Naive thymus-derived CD4-positive, alpha-beta T cell (primary cell): ENCODE data around the gene SYTL3. TPM values are rescaled to one million over a fixed set of nuclear protein-coding genes. Genes with fewer than 3 reads are reported as not detected.

ENCODE experiments used
- ATAC-seq: fragments of 150-1000 bp; cut with Tn5 transposase; 2 replicates; pipeline ENCODE4 v1.10.0; 2021; ENCODE audit warnings: mild to moderate bottlenecking, moderate library complexity
- CTCF ChIA-PET: fragments of 350-600 bp; sonication (Branson Sonifier 250); formaldehyde crosslinking; loops from one replicate; lab custom pipeline; 2021; ENCODE audit warnings: antibody characterized with exemption; lab: Charles Lee
- POLR2A ChIA-PET: fragments of 350-600 bp; sonication (Branson Sonifier 250); formaldehyde crosslinking; loops from one replicate; lab custom pipeline; 2021; ENCODE audit warnings: antibody characterized with exemption, inconsistent platforms; lab: Charles Lee
- DNase-seq, 9 donors: peaks; one replicate each; pipeline versions ENCODE4 v3.0.0 to v3.0.0-alpha.2; 2020 to 2022; ENCODE audit warnings: mixed read lengths in 1 of 9
- H3K27ac ChIP-seq: one replicate; pipeline ENCODE4 v1.7.0; 2013; ENCODE audit warnings: mild to moderate bottlenecking, low read depth, low read length, moderate library complexity
- H3K27me3 ChIP-seq, 2 donors: one replicate each; pipeline ENCODE4 v1.7.0; 2013; ENCODE audit warnings: low read length in 2 of 2, mild to moderate bottlenecking in 2 of 2, moderate library complexity in 2 of 2; ENCODE audit not compliant: control insufficient read depth in 2 of 2, insufficient read depth in 2 of 2
- H3K36me3 ChIP-seq, 3 experiments: 1 replicate in 2 of 3; 2 replicates in 1 of 3; pipeline ENCODE4 v1.7.0; 2013; ENCODE audit warnings: low read length in 3 of 3, mild to moderate bottlenecking in 3 of 3, moderate library complexity in 1 of 3; ENCODE audit not compliant: insufficient read depth in 3 of 3, control insufficient read depth in 2 of 3
- H3K4me1 ChIP-seq, 2 donors: one replicate each; pipeline ENCODE4 v1.7.0; 2013; ENCODE audit warnings: low read length in 2 of 2, mild to moderate bottlenecking in 2 of 2, moderate library complexity in 1 of 2; ENCODE audit not compliant: control insufficient read depth in 2 of 2, insufficient read depth in 2 of 2
- H3K4me3 ChIP-seq: 2 replicates; pipeline ENCODE4 v1.7.0; 2013; ENCODE audit warnings: mild to moderate bottlenecking, low read length
- H3K9me3 ChIP-seq, 3 experiments: 1 replicate in 2 of 3; 2 replicates in 1 of 3; pipeline ENCODE4 v1.7.0; 2013; ENCODE audit warnings: low read length in 3 of 3; ENCODE audit not compliant: control insufficient read depth in 2 of 3
- H3K27ac Mint-ChIP-seq, 9 donors: one replicate each; pipeline ENCODE4 v1.8.0; 2020 to 2022; ENCODE audit warnings: mixed read lengths in 9 of 9, mild to moderate bottlenecking in 8 of 9, moderate library complexity in 5 of 9, inconsistent platforms in 2 of 9
- H3K27me3 Mint-ChIP-seq, 5 donors: one replicate each; pipeline ENCODE4 v1.8.0; 2021 to 2022; ENCODE audit warnings: mixed read lengths in 5 of 5, mild to moderate bottlenecking in 1 of 5
- H3K36me3 Mint-ChIP-seq, 5 donors: one replicate each; pipeline ENCODE4 v1.8.0; 2020 to 2022; ENCODE audit warnings: mixed read lengths in 5 of 5, mild to moderate bottlenecking in 3 of 5, inconsistent platforms in 1 of 5
- H3K4me1 Mint-ChIP-seq, 7 donors: one replicate each; pipeline ENCODE4 v1.8.0; 2020 to 2022; ENCODE audit warnings: mixed read lengths in 7 of 7, mild to moderate bottlenecking in 3 of 7, inconsistent platforms in 1 of 7
- H3K4me3 Mint-ChIP-seq, 10 donors: one replicate each; pipeline ENCODE4 v1.8.0; 2020 to 2022; ENCODE audit warnings: mild to moderate bottlenecking in 10 of 10, mixed read lengths in 10 of 10, moderate library complexity in 6 of 10, inconsistent platforms in 2 of 10
- H3K9me3 Mint-ChIP-seq, 11 donors: one replicate each; pipeline ENCODE4 v1.8.0; 2020 to 2022; ENCODE audit warnings: mixed read lengths in 11 of 11, mild to moderate bottlenecking in 4 of 11, inconsistent platforms in 1 of 11, moderate library complexity in 1 of 11
- intact Hi-C, 2 donors: fragments of 100-400 bp; cut with micrococcal nuclease; formaldehyde crosslinking; loops; one replicate each; pipeline ENCODE4 v1.15.1; 2023
- polyA plus RNA-seq, 2 donors: library from polyadenylated mRNA; unstranded; fragments of 300-500 nt; fragmentation: Illumina TruSeq; gene quantifications; one replicate each; pipeline ENCODE4 v1.2.3, GENCODE V29; 2021
- total RNA-seq, 6 experiments: library from RNA in 5 of 6; stranded (reverse) in 5 of 6; gene quantifications; 1 replicate in 5 of 6; 2 replicates in 1 of 6; pipeline ENCODE4 v1.2.3 and lab custom pipeline; 2021 to 2026

SYTL3 gene
- total and polyA plus RNA-seq, 7 experiments from 2014 or later, result 13.4 to 67.0 (median 29.5) TPM

DNA sequence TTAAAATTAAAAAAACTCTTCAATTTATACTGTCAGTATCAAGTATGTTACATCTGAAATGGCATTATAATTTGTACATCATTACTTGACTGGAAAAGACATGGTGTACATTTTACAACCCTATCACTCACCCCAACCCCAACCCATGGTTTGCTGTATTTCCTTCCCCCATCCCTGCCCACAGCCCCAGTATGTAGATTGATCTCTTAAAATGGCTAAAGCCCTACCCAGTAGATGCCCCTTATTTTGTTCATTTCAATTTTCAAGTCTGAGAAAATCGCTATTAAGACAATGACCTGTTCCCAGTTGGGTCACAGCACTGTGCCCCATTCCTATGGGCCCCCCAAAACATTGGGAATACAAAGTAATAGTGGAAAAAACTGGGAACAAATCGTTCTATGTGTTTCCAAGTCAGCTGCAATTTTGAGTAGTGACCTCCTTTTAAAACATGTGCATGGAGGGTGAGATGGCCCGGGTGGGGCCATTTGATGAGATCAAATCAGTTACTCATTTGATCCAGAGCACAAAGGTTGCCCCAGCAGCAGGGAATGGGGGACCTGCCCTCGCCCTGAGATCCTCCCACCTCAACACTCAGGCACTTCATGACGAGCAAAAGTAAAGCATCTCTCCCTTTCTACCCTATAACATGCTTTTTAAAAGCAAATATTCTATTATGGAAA is 156.0 kb downstream of the SYTL3 start:
- H3K4me1 ChIP-seq, result peaks cover 82 to 93% of the 10 kb centered on the region in 2 donors
- intact Hi-C loops, result loop anchor here (1.0 to 2.0 kb wide), 2 partner anchors 8 to 13 kb away; partner anchors contain the start of gene EZR (in 1 of the 2)
- no peaks in the 10 kb centered on the region for H3K27me3 ChIP-seq
- Mint-ChIP-seq H3K9me3 (peaks cover 0 to 5% (median 0%) of the 10 kb centered on the region in 11 donors), H3K4me1 (peaks cover 57 to 98% (median 92%) of the 10 kb centered on the region in 7 donors), H3K27ac (peak overlapping the region in 8 of 9 donors; percentile 49 to 90 (median 74)), H3K27me3 (no peaks in the 10 kb centered on the region), H3K36me3 (peaks cover 7 to 45% (median 23%) of the 10 kb centered on the region in 5 donors), H3K4me3 (peak overlapping the region; percentile 4 to 69 (median 30))
- DNase-seq, result no peak
- no peaks in the 10 kb centered on the region for H3K9me3 ChIP-seq
- no peak for ATAC-seq
- no peak overlapping the region for H3K4me3 ChIP-seq
- ChIA-PET POLR2A (interaction anchor here (0.6 to 1.3 kb wide), 4 partner anchors 8 to 180 kb away, joined by 4 to 6 read pairs (median 4); no protein-coding TSS in a partner anchor), CTCF (interaction anchor here (0.6 kb wide), 2 partner anchors 30 to 114 kb away, joined by 3 read pairs; no protein-coding TSS in a partner anchor)
- H3K27ac ChIP-seq, result no peak overlapping the region
- peaks cover 0 to 14% (median 11%) of the 10 kb centered on the region in 3 experiments for H3K36me3 ChIP-seq

DNA sequence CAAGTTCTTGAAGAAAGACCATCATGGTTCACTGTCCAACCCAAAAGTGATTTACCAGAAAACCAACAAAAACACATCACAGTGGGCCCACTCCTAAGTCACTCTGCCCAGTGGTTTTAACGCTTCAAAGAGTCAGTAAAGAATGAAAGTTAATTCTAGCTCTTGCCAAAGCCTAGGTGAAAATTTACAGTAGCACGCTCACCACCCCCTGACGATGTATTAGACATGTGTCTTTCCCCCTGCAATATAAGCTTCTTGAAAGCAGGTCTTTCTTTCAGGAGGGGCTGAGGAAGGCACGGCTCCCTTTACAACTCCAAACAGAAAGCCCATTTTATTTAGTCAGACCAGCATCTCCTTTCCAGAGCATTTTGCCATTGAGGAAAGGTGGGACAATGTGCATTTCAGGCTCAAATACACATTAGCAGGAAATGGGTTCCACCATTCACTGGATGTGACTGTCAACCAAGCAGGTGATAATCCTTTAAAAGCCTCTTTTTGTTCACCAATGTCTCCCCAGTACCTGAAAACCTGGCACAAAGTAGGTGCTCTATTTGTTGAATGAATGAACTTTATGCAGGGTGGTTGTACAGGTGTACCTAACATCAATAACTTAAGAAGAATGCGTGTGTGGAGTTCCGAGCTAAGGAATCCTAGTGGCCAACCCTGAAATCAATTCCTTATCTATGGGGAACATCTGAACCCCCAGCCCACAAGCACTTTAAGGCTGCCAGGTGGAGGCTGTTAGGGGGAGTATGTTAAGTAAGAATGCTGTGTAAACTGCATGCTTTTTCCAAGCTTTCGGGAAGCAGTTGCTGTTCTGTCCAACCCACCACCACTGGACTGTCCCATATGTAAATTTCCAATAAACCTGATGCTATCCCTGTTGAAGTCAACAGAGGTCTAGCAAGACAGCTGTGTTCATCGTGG is 157.9 kb downstream of the SYTL3 start:
- no peaks in the 10 kb centered on the region for H3K9me3 ChIP-seq
- H3K4me3 Mint-ChIP-seq, result peak overlapping the region in 8 of 10 donors; percentile 5 to 61 (median 24)
- H3K4me1 ChIP-seq, result peaks cover 74 to 93% of the 10 kb centered on the region in 2 donors
- H3K36me3 Mint-ChIP-seq, result peaks cover 9 to 49% (median 24%) of the 10 kb centered on the region in 5 donors
- H3K27ac ChIP-seq, result no peak overlapping the region
- H3K27me3 ChIP-seq, result no peaks in the 10 kb centered on the region
- ChIA-PET POLR2A (interaction anchor here (0.6 to 3.3 kb wide), 7 partner anchors 10 to 75 kb away, joined by 3 to 24 read pairs (median 3); partner anchors contain the start of gene EZR), CTCF (no interaction called here)
- peaks cover 0 to 11% (median 11%) of the 10 kb centered on the region in 3 experiments for H3K36me3 ChIP-seq
- H3K4me3 ChIP-seq, result no peak overlapping the region
- intact Hi-C loops, result no loop called here
- peak overlapping the region in 6 of 9 donors; percentile 54 to 73 (median 60) for H3K27ac Mint-ChIP-seq
- H3K4me1 Mint-ChIP-seq, result peaks cover 60 to 98% (median 96%) of the 10 kb centered on the region in 7 donors
- no peaks in the 10 kb centered on the region for H3K27me3 Mint-ChIP-seq
- ATAC-seq, result no peak
- DNase-seq, result no peak
- peaks cover 0 to 5% (median 0%) of the 10 kb centered on the region in 11 donors for H3K9me3 Mint-ChIP-seq

DNA sequence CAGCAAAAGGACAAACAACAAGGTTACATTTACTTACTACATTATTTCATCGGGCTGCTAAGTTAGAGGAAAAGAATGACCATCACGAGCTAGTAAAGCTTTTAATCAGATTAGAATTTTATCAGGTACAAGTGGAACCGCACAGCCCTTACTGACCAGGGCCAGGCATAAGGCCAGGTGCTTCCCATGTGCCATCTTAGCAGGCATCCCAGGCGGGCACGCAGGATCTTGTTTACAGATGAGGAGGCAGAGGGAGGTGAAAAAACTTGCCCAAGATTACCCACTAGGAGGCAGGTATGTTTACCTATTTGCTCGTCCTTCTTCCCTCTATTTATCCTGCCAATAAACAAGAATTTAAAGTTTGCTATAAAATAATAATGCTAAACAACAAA is 158.6 kb downstream of the SYTL3 start:
- DNase-seq, result no peak
- no peak overlapping the region for H3K27ac ChIP-seq
- H3K4me3 Mint-ChIP-seq, result peak overlapping the region in 7 of 10 donors; percentile 5 to 50 (median 35)
- H3K9me3 ChIP-seq, result no peaks in the 10 kb centered on the region
- ATAC-seq, result no peak
- peaks cover 0 to 6% (median 0%) of the 10 kb centered on the region in 11 donors for H3K9me3 Mint-ChIP-seq
- POLR2A ChIA-PET, result interaction anchor here (0.6 to 3.3 kb wide), 6 partner anchors 9 to 74 kb away, joined by 3 to 24 read pairs (median 4); no protein-coding TSS in a partner anchor
- CTCF ChIA-PET, result no interaction called here
- H3K36me3 ChIP-seq, result peaks cover 0 to 11% (median 11%) of the 10 kb centered on the region in 3 experiments
- peaks cover 62 to 100% (median 97%) of the 10 kb centered on the region in 7 donors for H3K4me1 Mint-ChIP-seq
- H3K27me3 Mint-ChIP-seq, result no peaks in the 10 kb centered on the region
- H3K36me3 Mint-ChIP-seq, result peaks cover 14 to 54% (median 29%) of the 10 kb centered on the region in 5 donors
- H3K27ac Mint-ChIP-seq, result peak overlapping the region in 7 of 9 donors; percentile 23 to 81 (median 62)
- H3K4me3 ChIP-seq, result no peak overlapping the region
- peaks cover 76 to 94% of the 10 kb centered on the region in 2 donors for H3K4me1 ChIP-seq
- H3K27me3 ChIP-seq, result no peaks in the 10 kb centered on the region
- intact Hi-C loops, result no loop called here

DNA sequence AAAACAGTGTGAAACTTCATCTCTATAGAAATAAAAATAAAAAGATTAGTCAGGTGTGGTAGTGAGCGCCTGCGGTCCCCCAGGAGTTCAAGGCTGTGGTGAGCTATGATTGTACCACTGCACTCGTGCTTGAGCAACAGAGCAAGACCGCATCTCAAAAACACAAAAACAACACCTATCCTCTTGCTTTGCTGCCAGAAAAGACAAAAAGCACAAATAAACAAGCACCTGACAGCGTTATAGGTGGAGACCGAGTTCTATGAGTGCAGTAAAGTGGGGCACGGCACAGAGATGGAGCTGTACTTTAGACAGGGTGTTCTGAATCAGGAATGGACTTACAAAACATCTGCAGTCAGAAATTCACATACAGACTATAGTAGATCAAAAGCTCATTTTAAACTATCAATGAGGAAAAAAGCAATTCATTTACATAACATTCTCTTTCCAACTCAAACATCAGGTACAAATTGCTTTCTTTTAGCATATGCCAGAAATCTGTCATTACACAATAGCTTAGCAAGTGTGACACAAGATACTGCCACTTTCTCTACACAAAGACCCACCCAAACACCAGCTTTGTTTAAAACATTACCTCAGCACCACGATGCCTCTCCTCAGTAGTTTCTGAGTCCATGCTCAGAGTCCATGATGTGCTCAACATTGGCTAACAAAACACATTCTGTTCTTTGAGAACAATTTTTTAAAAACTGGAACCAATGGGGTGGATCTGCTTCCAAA is 159.3 kb downstream of the SYTL3 start:
- POLR2A ChIA-PET, result interaction anchor here (0.6 to 3.3 kb wide), 7 partner anchors 8 to 60 kb away, joined by 3 to 24 read pairs (median 3); no protein-coding TSS in a partner anchor
- Mint-ChIP-seq H3K27me3 (no peaks in the 10 kb centered on the region), H3K36me3 (peaks cover 14 to 54% (median 34%) of the 10 kb centered on the region in 5 donors), H3K27ac (peak overlapping the region in 6 of 9 donors; percentile 50 to 79 (median 72)), H3K4me1 (peaks cover 63 to 100% (median 97%) of the 10 kb centered on the region in 7 donors), H3K9me3 (peaks cover 0 to 6% (median 0%) of the 10 kb centered on the region in 11 donors), H3K4me3 (peak overlapping the region in 9 of 10 donors; percentile 9 to 53 (median 35))
- Histone ChIP-seq H3K27me3 (no peaks in the 10 kb centered on the region), H3K4me1 (peaks cover 78 to 94% of the 10 kb centered on the region in 2 donors), H3K36me3 (peaks cover 0 to 11% (median 11%) of the 10 kb centered on the region in 3 experiments), H3K27ac (no peak overlapping the region), H3K4me3 (no peak overlapping the region), H3K9me3 (no peaks in the 10 kb centered on the region)
- peak in 2 of 9 donors; percentile 35 for DNase-seq
- intact Hi-C loops, result loop anchor here in 1 of 2 donors (1.0 kb wide), 1 partner anchor 8 kb away; no protein-coding TSS in a partner anchor
- CTCF ChIA-PET, result interaction anchor here (1.1 kb wide), 1 partner anchor 149 kb away, joined by 4 read pairs; no protein-coding TSS in a partner anchor
- peak; percentile 31 for ATAC-seq

DNA sequence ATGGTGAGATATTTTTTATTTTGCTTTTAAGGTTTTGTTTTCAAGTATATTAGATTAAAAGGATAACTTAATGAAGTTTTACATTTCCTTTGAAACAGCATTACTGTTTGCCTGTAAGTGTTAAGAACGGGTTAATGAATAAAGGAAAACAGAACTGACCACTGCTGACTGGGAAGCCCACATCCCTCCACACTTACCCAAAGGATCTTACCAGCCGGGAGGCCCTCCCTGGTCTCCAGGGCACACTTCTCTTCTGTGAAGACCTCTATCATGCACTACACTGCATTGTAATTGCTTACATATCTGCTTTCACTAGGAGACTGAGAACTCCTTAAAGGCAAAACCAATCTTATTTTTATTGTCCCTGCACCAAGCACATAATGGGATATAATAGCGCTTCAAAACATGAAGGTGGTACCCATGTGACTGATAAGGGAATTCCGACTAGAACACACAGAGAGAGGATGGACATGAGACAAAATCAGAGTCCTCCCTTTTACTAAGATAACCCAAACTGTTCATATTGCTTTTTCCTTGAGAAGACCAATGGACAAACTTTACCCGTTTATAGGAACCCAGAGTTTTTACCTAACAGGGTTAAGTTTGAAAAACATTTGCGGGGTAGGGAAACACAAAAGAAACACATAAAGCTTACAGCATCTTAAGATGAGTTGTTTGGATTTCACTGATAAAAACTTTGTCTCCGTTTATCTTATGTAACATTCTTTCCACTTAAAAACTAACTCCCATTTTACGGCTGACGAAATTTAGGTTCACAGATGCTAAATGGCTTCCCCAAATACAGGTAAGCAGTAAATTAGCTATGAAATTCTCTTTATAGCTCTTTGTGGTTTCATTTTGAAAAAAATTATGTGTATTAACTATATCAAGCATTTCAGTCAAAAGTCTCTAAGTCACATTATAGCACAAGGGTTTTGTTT is 160.6 kb downstream of the SYTL3 start:
- no peaks in the 10 kb centered on the region for H3K27me3 Mint-ChIP-seq
- ChIA-PET CTCF (interaction anchor here (0.6 to 1.6 kb wide), 5 partner anchors 43 to 1074 kb away, joined by 3 to 6 read pairs (median 4); no protein-coding TSS in a partner anchor), POLR2A (interaction anchor here (0.6 to 1.3 kb wide), 5 partner anchors 9 to 886 kb away, joined by 3 to 6 read pairs (median 3); no protein-coding TSS in a partner anchor)
- H3K27me3 ChIP-seq, result no peaks in the 10 kb centered on the region
- peaks cover 0 to 11% (median 11%) of the 10 kb centered on the region in 3 experiments for H3K36me3 ChIP-seq
- no peak overlapping the region for H3K4me3 ChIP-seq
- H3K4me1 Mint-ChIP-seq, result peaks cover 68 to 100% (median 97%) of the 10 kb centered on the region in 7 donors
- no peaks in the 10 kb centered on the region for H3K9me3 ChIP-seq
- peak overlapping the region in 8 of 9 donors; percentile 13 to 71 (median 45) for H3K27ac Mint-ChIP-seq
- peak overlapping the region in 6 of 10 donors; percentile 12 to 47 (median 39) for H3K4me3 Mint-ChIP-seq
- peaks cover 14 to 54% (median 36%) of the 10 kb centered on the region in 5 donors for H3K36me3 Mint-ChIP-seq
- intact Hi-C loops, result loop anchor here in 1 of 2 donors (10.0 kb wide), 1 partner anchor 914 kb away; the partner anchor contains the start of gene WTAP
- H3K4me1 ChIP-seq, result peaks cover 85 to 95% of the 10 kb centered on the region in 2 donors
- peaks cover 0 to 6% (median 0%) of the 10 kb centered on the region in 11 donors for H3K9me3 Mint-ChIP-seq
- no peak overlapping the region for H3K27ac ChIP-seq
- ATAC-seq (no peak), DNase-seq (no peak)
